NCI-H526 (cell line): ENCODE results near the gene HM13.
"Not testable (repeated sequence)": the region's sequence is repeated elsewhere in the genome, so short reads cannot be mapped to it uniquely, and the experiment has no call there.

Experiments used
- DNase-seq, 2 experiments: peaks; one replicate each; lab custom pipeline; 2025; lab: John Stamatoyannopoulos, UW

HM13 gene

GRCh38 chr20:31608251-31608945 lies 94.2 kb downstream of the HM13 start:
- DNase-seq = peak; percentile 94 to 99

GRCh38 chr20:31612271-31612640 lies 98.0 kb downstream of the HM13 start:
- not testable (repeated sequence) for DNase-seq

- no peak for DNase-seq
Measured at GRCh38 chr20:31615416-31615815, 101.2 kb downstream of the HM13 start.

- DNase-seq = no peak
Measured at GRCh38 chr20:31617432-31618104, 103.3 kb downstream of the HM13 start.
